Gastrocnemius medialis (tissue), 4 donors: ENCODE data around the gene FZD10. TPM values are rescaled to one million over a fixed set of nuclear protein-coding genes. Genes with fewer than 3 reads are reported as not detected.

Source experiments
- ATAC-seq, 2 donors: fragments of 150-250 bp; one replicate each; pipeline ENCODE4 v1.9.1; 2016
- DNase-seq, 2 donors: peaks; one replicate each; pipeline ENCODE4 v3.0.0-alpha.2; 2019
- H3K27ac ChIP-seq, 4 donors: fragments of 200-600 bp; sonication (generic); 1 replicate in 1 of 4; 2 replicates in 3 of 4; pipeline ENCODE4 v1.5.1; 2016 to 2018; ENCODE audit warnings: mild to moderate bottlenecking in 2 of 4, moderate library complexity in 1 of 4
- H3K27me3 ChIP-seq, 3 donors: fragments of 200-600 bp; sonication (generic) in 2 of 3; 1 replicate in 1 of 3; 2 replicates in 2 of 3; pipeline versions ENCODE4 v1.5.1 to v1.6.0; 2016 to 2019; ENCODE audit warnings: mild to moderate bottlenecking in 1 of 3, moderate library complexity in 1 of 3
- H3K36me3 ChIP-seq, 2 donors: fragments of 200-600 bp; sonication (generic) in 1 of 2; one replicate each; pipeline ENCODE4 v1.5.1; 2017 to 2018
- H3K4me1 ChIP-seq, 2 donors: fragments of 200-600 bp; sonication (generic) in 1 of 2; one replicate each; pipeline ENCODE4 v1.5.1; 2016 to 2017; ENCODE audit warnings: mild to moderate bottlenecking in 2 of 2
- H3K4me3 ChIP-seq, 4 donors: fragments of 200-600 bp; sonication (generic) in 3 of 4; 1 replicate in 1 of 4; 2 replicates in 3 of 4; pipeline ENCODE4 v1.5.1; 2016 to 2019; ENCODE audit warnings: mild to moderate bottlenecking in 2 of 4
- H3K9me3 ChIP-seq, 3 donors: fragments of 200-600 bp; sonication (generic) in 2 of 3; 1 replicate in 1 of 3; 2 replicates in 2 of 3; pipeline ENCODE4 v1.5.1; 2016 to 2019
- POLR2A ChIP-seq, 2 donors: fragments of 450-650 bp; IDR thresholded peaks; one replicate each; pipeline ENCODE4 v1.6.1; 2017; ENCODE audit warnings: antibody characterized with exemption in 2 of 2, mild to moderate bottlenecking in 2 of 2, moderate library complexity in 2 of 2
- in situ Hi-C, 4 donors: fragments of 200-750 bp; cut with MboI; loops; one replicate each; pipeline versions ENCODE4 v1.15.0 to v1.8.0; 2017; ENCODE audit warnings: low sequenced_read_pairs in 4 of 4
- intact Hi-C: fragments of 100-400 bp; cut with DNase I; formaldehyde crosslinking; loops from one replicate; pipeline ENCODE4 v1.15.1; 2023; ENCODE audit warnings: low total_unique reads
- total RNA-seq, 4 donors: library from RNA; depleted of rRNA; stranded (reverse); fragments of >200 nt; gene quantifications; one replicate each; pipeline versions ENCODE4 v1.1.0 to v1.2.3, GENCODE V29; 2016
- TF ChIP-seq, protein P1 (sequence below), 5 experiments: fragments of 450-650 bp in 3 of 5; fragments of 200-600 bp in 2 of 5; sonication (generic) in 2 of 5; IDR thresholded peaks in 4 of 5; conservative IDR thresholded peaks in 1 of 5; 1 replicate in 4 of 5; 2 replicates in 1 of 5; pipeline ENCODE4 v1.5.1; 2016 to 2019; ENCODE audit warnings: antibody characterized with exemption in 5 of 5, mild to moderate bottlenecking in 3 of 5, moderate library complexity in 3 of 5

FZD10 gene
- total RNA-seq, 4 donors from 2014 or later: 0.15 to 2.3 (median 1.1) TPM; not detected in 1

DNA sequence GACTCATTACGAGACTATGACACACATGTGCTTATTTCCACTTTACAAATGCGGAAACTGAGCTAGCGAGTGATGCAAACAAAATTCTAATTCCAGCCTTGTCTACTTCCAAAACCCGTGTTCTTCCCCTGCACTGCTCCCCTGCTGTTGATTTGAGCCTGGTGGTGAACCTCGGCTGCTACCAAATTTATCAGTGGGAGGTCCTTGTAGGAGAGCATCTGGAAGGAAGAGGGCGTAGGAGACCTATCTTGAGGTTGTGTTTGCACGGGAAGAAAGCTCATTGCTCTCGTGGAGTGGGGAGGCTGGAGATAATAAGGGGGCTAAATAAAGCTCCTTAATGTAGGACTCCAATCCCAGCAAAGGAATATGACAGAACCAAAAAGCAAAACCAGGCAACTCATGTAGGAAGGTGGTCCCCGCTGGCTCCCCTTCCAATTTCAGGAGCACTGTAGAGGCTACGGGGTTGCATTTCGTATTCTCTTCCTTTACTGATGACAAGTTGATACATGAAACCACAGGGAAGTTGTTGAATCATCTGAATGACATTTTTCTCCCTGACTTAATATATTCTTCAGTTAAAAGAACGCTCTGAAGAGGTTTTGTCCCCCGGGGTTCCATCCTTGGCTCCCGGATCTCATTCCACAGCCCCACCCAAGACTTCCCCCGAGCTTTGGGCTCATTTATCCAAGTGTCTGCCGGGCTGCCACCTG lies 52.6 kb downstream of the FZD10 start:
- Histone ChIP-seq H3K4me3 (no peak overlapping the region), H3K9me3 (no peaks in the 10 kb centered on the region), H3K4me1 (no peaks in the 10 kb centered on the region), H3K27me3 (no peaks in the 10 kb centered on the region), H3K36me3 (no peaks in the 10 kb centered on the region), H3K27ac (no peak overlapping the region)
- no peak for ATAC-seq
- TF ChIP-seq, protein P1, sequence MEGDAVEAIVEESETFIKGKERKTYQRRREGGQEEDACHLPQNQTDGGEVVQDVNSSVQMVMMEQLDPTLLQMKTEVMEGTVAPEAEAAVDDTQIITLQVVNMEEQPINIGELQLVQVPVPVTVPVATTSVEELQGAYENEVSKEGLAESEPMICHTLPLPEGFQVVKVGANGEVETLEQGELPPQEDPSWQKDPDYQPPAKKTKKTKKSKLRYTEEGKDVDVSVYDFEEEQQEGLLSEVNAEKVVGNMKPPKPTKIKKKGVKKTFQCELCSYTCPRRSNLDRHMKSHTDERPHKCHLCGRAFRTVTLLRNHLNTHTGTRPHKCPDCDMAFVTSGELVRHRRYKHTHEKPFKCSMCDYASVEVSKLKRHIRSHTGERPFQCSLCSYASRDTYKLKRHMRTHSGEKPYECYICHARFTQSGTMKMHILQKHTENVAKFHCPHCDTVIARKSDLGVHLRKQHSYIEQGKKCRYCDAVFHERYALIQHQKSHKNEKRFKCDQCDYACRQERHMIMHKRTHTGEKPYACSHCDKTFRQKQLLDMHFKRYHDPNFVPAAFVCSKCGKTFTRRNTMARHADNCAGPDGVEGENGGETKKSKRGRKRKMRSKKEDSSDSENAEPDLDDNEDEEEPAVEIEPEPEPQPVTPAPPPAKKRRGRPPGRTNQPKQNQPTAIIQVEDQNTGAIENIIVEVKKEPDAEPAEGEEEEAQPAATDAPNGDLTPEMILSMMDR (IDR thresholded peaks at IDR 0.05 in 4 of 5, conservative IDR thresholded peaks at IDR 0.05 in 1 of 5): no peak
- no peak for TF ChIP-seq POLR2A (IDR thresholded peaks at IDR 0.05)
- intact Hi-C loops (no loop called here), in situ Hi-C loops (no loop called here)
- DNase-seq: no peak

Other genes with a start within 250 kb of the FZD10 start
- not detected for gene PIWIL1, start 175.4 kb downstream of the FZD10 start, total RNA-seq